Ishikawa (cell line): ENCODE measurements around the gene CXCR4.

Experiments used
- EP300 ChIP-seq: IDR thresholded peaks from 2 replicates; pipeline ENCODE4 v1.6.1; 2012; ENCODE audit warnings: borderline replicate concordance
- MAX ChIP-seq: IDR thresholded peaks from 2 replicates; pipeline ENCODE4 v1.6.1; 2012
- RAD21 ChIP-seq: IDR thresholded peaks from 2 replicates; pipeline ENCODE4 v1.6.1; 2012; ENCODE audit warnings: low read depth
- TEAD4 ChIP-seq: IDR thresholded peaks from 2 replicates; pipeline ENCODE4 v1.6.1; 2012
- YY1 ChIP-seq: IDR thresholded peaks from 2 replicates; pipeline ENCODE4 v1.6.1; 2012; ENCODE audit warnings: low read depth

GRCh38 chr2:136116151-136116812 is 1.7 kb downstream of the CXCR4 start:
- no peak for TF ChIP-seq RAD21
- TF ChIP-seq YY1, result no peak
- peak; percentile 63; the same call in 1 of the 2 replicates for TF ChIP-seq MAX
- TF ChIP-seq TEAD4, result no peak
- no peak for TF ChIP-seq EP300
